Measurements from ENCODE around the gene MYO16.

DNA sequence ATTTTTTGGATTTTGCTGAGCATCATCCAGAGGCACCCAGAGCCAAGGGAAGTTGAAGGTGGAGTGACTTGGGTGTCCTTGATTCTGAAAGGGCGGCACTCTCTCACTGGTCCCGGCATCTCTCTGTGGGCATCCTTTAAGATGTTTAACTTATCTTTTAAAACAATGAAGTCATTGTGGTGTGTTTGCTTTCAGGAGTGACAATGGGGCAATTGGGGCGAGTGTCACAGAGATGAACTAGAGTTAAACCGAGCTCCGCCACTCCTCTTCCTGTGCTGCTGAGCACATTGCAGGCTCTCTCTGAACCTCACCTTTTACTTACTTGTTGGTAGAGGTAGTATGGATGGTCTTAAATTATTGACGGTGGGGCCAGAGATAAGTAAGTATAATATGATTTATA, 295.7 kb downstream of the MYO16 start:
- no peak for TF ChIP-seq POLR2A (IDR thresholded peaks at IDR 0.05; ENCODE audit: low read depth, low read length)
- no peak for TF ChIP-seq POLR2AphosphoS5 (IDR thresholded peaks at IDR 0.05; ENCODE audit: low read depth, low read length)
- TF ChIP-seq POU2F2 (IDR thresholded peaks at IDR 0.05; ENCODE audit: low read depth, low read length) = no peak
- TF ChIP-seq PAX5 (IDR thresholded peaks at IDR 0.05; ENCODE audit: insufficient read depth, low read length, severe bottlenecking) = no peak
- TF ChIP-seq TAF1 (IDR thresholded peaks at IDR 0.05; ENCODE audit: low read depth, low read length) = no peak
- no peak for TF ChIP-seq SPI1 (IDR thresholded peaks at IDR 0.05; ENCODE audit: low read depth, low read length)

Data from GM12891 (cell line).